Fibroblast of mammary gland (primary cell): ENCODE results near the gene TMEM100.
A peak's percentile ranks its signal among the peaks of the same experiment; 100 is the strongest.
"Not testable (repeated sequence)": the region's sequence is repeated elsewhere in the genome, so short reads cannot be mapped to it uniquely, and the experiment has no call there.

Experiments used
- DNase-seq: peaks from one replicate; pipeline ENCODE4 v3.0.0-alpha.2; 2010; ENCODE audit warnings: low read depth
- H3K4me3 ChIP-seq: 2 replicates; pipeline ENCODE4 v1.5.1; 2011; ENCODE audit warnings: low read depth, mild to moderate bottlenecking, low read length, moderate library complexity; ENCODE audit not compliant: control insufficient read depth
- TF ChIP-seq, protein P1 (sequence below): conservative IDR thresholded peaks from 2 replicates; pipeline ENCODE4 v1.5.1; 2011; ENCODE audit warnings: low read depth, low read length, inconsistent platforms; ENCODE audit not compliant: control insufficient read depth, insufficient read depth

TMEM100 gene

GRCh38 chr17:55680686-55681341 lies 41.9 kb downstream of the TMEM100 start:
- DNase-seq, result no peak
- TF ChIP-seq, protein P1, sequence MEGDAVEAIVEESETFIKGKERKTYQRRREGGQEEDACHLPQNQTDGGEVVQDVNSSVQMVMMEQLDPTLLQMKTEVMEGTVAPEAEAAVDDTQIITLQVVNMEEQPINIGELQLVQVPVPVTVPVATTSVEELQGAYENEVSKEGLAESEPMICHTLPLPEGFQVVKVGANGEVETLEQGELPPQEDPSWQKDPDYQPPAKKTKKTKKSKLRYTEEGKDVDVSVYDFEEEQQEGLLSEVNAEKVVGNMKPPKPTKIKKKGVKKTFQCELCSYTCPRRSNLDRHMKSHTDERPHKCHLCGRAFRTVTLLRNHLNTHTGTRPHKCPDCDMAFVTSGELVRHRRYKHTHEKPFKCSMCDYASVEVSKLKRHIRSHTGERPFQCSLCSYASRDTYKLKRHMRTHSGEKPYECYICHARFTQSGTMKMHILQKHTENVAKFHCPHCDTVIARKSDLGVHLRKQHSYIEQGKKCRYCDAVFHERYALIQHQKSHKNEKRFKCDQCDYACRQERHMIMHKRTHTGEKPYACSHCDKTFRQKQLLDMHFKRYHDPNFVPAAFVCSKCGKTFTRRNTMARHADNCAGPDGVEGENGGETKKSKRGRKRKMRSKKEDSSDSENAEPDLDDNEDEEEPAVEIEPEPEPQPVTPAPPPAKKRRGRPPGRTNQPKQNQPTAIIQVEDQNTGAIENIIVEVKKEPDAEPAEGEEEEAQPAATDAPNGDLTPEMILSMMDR, result no peak
- no peak overlapping the region for H3K4me3 ChIP-seq

DNA sequence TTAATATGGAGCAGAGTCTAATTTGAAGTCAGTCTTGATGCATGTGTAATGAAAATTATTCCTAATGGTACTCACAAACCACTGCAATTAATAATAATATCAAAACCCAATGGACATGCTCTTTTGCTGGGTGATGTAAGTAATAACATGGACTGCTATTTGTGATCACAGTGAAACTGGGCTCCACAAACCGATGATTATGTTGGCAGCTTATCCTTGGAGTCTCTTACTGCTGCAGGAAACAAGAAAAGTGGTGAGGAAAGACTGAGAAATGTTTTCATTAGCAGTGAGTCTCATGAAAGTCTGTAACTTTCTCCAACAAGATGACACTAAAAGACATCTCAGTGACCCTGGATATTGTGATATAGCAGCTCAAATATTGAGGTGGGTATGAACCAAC lies 45.2 kb downstream of the TMEM100 start:
- no peak overlapping the region for H3K4me3 ChIP-seq
- DNase-seq, result no peak
- TF ChIP-seq, protein P1, result no peak

DNA sequence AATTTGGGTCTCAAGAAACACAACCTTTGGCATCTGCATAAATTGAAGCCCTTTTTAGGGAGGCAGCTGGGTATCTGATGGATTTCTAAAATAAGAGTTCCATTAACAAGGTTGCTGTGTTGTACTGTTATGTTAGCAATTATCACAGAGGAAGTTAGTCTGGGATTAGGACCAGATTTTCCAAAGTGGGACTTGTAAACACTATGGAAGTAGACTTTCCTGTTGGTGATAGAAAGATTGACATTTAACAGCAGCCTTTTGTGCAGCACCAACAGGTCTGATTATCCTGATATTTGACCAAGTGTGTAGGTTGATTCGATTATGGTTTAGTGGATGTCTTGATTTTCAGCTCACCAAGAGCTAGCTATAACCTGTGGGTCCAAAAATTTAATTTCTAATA lies 46.4 kb downstream of the TMEM100 start:
- TF ChIP-seq, protein P1, result no peak
- H3K4me3 ChIP-seq, result no peak overlapping the region
- no peak for DNase-seq

GRCh38 chr17:55673743-55674506 lies 48.7 kb downstream of the TMEM100 start:
- no peak overlapping the region for H3K4me3 ChIP-seq
- DNase-seq, result peak; percentile 86
- TF ChIP-seq, protein P1, result no peak

- no peak overlapping the region for H3K4me3 ChIP-seq
- TF ChIP-seq, protein P1, result no peak
- peak; percentile 73 for DNase-seq
Measured at GRCh38 chr17:55672585-55673501, 49.8 kb downstream of the TMEM100 start.

GRCh38 chr17:55672010-55672409 lies 50.7 kb downstream of the TMEM100 start:
- not testable (repeated sequence) for H3K4me3 ChIP-seq, DNase-seq
